KMS-11 (cell line): ENCODE results near the gene EPS15.

Source experiments
- H2AFZ ChIP-seq: fragments of 200-600 bp; sonication (generic); 2 replicates; pipeline ENCODE4 v1.6.1; 2016; ENCODE audit warnings: antibody characterized with exemption, mixed run types, low read depth
- H3K27ac ChIP-seq: fragments of 200-600 bp; sonication (generic); 2 replicates; pipeline ENCODE4 v1.6.1; 2016; ENCODE audit warnings: mild to moderate bottlenecking, mixed run types
- H3K27me3 ChIP-seq: fragments of 200-600 bp; sonication (generic); 2 replicates; pipeline ENCODE4 v1.6.1; 2017; ENCODE audit warnings: mild to moderate bottlenecking, low read depth, mixed run types, moderate library complexity; ENCODE audit not compliant: insufficient read depth
- H3K36me3 ChIP-seq: fragments of 200-600 bp; sonication (generic); 2 replicates; pipeline ENCODE4 v1.6.1; 2017; ENCODE audit warnings: mild to moderate bottlenecking, mixed run types; ENCODE audit not compliant: insufficient read depth
- H3K4me1 ChIP-seq: fragments of 200-600 bp; sonication (generic); 2 replicates; pipeline ENCODE4 v1.6.1; 2016; ENCODE audit warnings: mild to moderate bottlenecking, low read depth, mixed run types; ENCODE audit not compliant: poor library complexity, severe bottlenecking
- H3K4me2 ChIP-seq: fragments of 200-600 bp; sonication (generic); 2 replicates; pipeline ENCODE4 v1.7.0; 2016; ENCODE audit warnings: mild to moderate bottlenecking, mixed run types
- H3K4me3 ChIP-seq: fragments of 200-600 bp; sonication (generic); IDR thresholded peaks from 2 replicates; pipeline ENCODE4 v1.6.1; 2017; ENCODE audit warnings: low read depth, low read length, mixed read lengths; ENCODE audit not compliant: insufficient read depth
- H3K79me2 ChIP-seq: fragments of 200-600 bp; sonication (generic); 2 replicates; pipeline ENCODE4 v1.6.1; 2016; ENCODE audit warnings: low read depth, mixed run types; ENCODE audit not compliant: insufficient read depth
- H3K9ac ChIP-seq: fragments of 200-600 bp; sonication (generic); 2 replicates; pipeline ENCODE4 v1.6.1; 2016; ENCODE audit warnings: mild to moderate bottlenecking, mixed run types
- H4K20me1 ChIP-seq: fragments of 200-600 bp; sonication (generic); 2 replicates; pipeline ENCODE4 v1.6.1; 2016; ENCODE audit warnings: mild to moderate bottlenecking, mixed run types; ENCODE audit not compliant: insufficient read depth
- CTCF ChIP-seq: fragments of 200-600 bp; sonication (generic); conservative IDR thresholded peaks from 2 replicates; pipeline ENCODE4 v1.6.1; 2017; ENCODE audit warnings: low read depth, mild to moderate bottlenecking, antibody characterized with exemption, low read length, moderate library complexity, mixed read lengths

The EPS15 gene

GRCh38 chr1:51516649-51517158 lies 2.4 kb downstream of the EPS15 start:
- no peak overlapping the region for H3K4me2 ChIP-seq
- H3K4me3 ChIP-seq, result no peak overlapping the region
- H3K9ac ChIP-seq, result no peak overlapping the region
- H3K27ac ChIP-seq, result no peak overlapping the region
- H3K36me3 ChIP-seq, result no peaks in the 10 kb centered on the region
- no peak overlapping the region for H2AFZ ChIP-seq
- H3K79me2 ChIP-seq, result no peaks in the 10 kb centered on the region
- no peak for TF ChIP-seq CTCF
- H4K20me1 ChIP-seq, result no peaks in the 10 kb centered on the region
- H3K4me1 ChIP-seq, result no peaks in the 10 kb centered on the region
- no peaks in the 10 kb centered on the region for H3K27me3 ChIP-seq

- H3K27ac ChIP-seq, result no peak overlapping the region
- no peak overlapping the region for H2AFZ ChIP-seq
- no peaks in the 10 kb centered on the region for H3K79me2 ChIP-seq
- H3K4me2 ChIP-seq, result no peak overlapping the region
- H3K9ac ChIP-seq, result no peak overlapping the region
- no peaks in the 10 kb centered on the region for H3K36me3 ChIP-seq
- H3K27me3 ChIP-seq, result no peaks in the 10 kb centered on the region
- no peaks in the 10 kb centered on the region for H3K4me1 ChIP-seq
- no peaks in the 10 kb centered on the region for H4K20me1 ChIP-seq
- TF ChIP-seq CTCF, result no peak
- no peak overlapping the region for H3K4me3 ChIP-seq
These were observed 3.0 kb downstream of the EPS15 start for GRCh38 chr1:51515982-51516648.

DNA sequence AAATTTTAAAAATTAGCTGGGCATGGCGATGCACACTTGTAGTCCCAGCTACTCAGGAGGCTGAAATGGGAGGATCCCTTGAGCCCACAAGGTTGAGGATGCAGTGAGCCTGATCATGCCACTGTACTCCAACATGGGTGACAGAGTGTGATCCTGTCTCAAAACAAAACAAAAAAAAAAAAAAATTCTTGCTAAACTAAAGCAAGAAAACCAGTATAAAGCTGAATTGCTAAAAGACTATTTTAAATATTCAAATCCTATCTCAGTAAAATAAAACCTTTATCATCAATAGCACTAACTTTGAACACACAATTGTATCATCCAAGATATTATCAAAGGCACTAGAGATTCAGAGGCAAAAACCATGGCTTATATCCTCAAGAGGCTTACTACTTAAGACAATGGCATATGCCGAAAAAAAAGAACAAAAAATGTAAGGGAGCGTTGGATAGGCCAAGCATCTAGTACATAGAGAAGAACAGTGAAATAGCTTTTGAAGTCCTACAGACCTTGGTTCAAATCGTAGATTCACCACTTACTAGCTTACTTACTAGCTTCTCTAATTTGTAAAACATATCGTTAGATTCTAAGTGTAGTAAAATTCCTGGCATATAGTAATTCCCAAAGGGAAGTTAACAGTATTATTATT lies 3.6 kb downstream of the EPS15 start:
- no peak overlapping the region for H2AFZ ChIP-seq
- no peak overlapping the region for H3K4me2 ChIP-seq
- H3K27ac ChIP-seq, result no peak overlapping the region
- H3K36me3 ChIP-seq, result no peaks in the 10 kb centered on the region
- H4K20me1 ChIP-seq, result no peaks in the 10 kb centered on the region
- no peak overlapping the region for H3K9ac ChIP-seq
- H3K79me2 ChIP-seq, result no peaks in the 10 kb centered on the region
- H3K4me1 ChIP-seq, result no peaks in the 10 kb centered on the region
- no peak for TF ChIP-seq CTCF
- H3K4me3 ChIP-seq, result no peak overlapping the region
- no peaks in the 10 kb centered on the region for H3K27me3 ChIP-seq

DNA sequence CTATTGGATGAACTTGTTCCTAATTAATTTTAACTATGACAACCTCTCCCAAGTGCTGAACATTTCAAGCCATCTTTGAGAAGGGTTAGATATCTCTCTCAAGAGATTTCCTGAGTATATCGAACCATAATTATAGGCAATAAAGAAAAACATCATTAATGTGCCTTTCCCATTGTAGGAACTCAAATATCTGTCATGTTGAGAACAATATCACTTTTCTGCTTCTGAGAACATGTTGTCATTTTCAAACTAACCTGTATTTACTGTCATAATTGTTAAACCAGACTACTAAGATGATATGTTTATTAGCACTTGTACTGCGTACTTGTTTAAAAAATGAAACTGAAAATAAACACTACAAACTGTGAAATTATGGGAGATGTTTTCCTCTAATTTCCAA lies 4.3 kb downstream of the EPS15 start:
- Histone ChIP-seq H2AFZ (no peak overlapping the region), H3K27ac (no peak overlapping the region), H3K4me3 (no peak overlapping the region), H4K20me1 (no peaks in the 10 kb centered on the region), H3K36me3 (no peaks in the 10 kb centered on the region), H3K79me2 (no peaks in the 10 kb centered on the region), H3K27me3 (no peaks in the 10 kb centered on the region), H3K4me2 (no peak overlapping the region), H3K9ac (no peak overlapping the region), H3K4me1 (no peaks in the 10 kb centered on the region)
- TF ChIP-seq CTCF, result no peak
